Mammary epithelial cell (primary cell): ENCODE measurements around the gene USB1.

ENCODE experiments used
- CTCF ChIP-seq, 2 donors: IDR thresholded peaks in 1 of 2; conservative IDR thresholded peaks in 1 of 2; 2 replicates each; pipeline ENCODE4 v1.5.1; 2011 to 2012; ENCODE audit warnings: inconsistent platforms in 2 of 2, low read length in 2 of 2, mild to moderate bottlenecking in 2 of 2, control low read depth in 1 of 2, low read depth in 1 of 2; ENCODE audit not compliant: insufficient read depth in 1 of 2; ENCODE audit errors: extremely low read depth in 1 of 2
- EZH2 ChIP-seq: IDR thresholded peaks from 2 replicates; pipeline ENCODE4 v1.6.1; 2012; ENCODE audit warnings: low read length, inconsistent platforms, borderline replicate concordance

GRCh38 chr16:57952909-57953308, 48.3 kb upstream of the USB1 start:
- TF ChIP-seq CTCF (conservative IDR thresholded peaks at IDR 0.05 in 1 of 2, IDR thresholded peaks at IDR 0.05 in 1 of 2; ENCODE audit: extremely low read depth in 1 of 2, insufficient read depth in 1 of 2, low read depth in 1 of 2, low read length in 2 of 2) (no peak), EZH2 (no peak)
